NB4 (cell line): Measurements from ENCODE around the gene ME3.

Experiments used
- POLR2A ChIP-seq: IDR thresholded peaks from 2 replicates; pipeline ENCODE4 v1.6.1; 2011; ENCODE audit warnings: mild to moderate bottlenecking; ENCODE audit not compliant: insufficient read length; ENCODE audit errors: extremely low read depth
- TF ChIP-seq, protein P1 (sequence below): IDR thresholded peaks from one replicate; pipeline ENCODE4 v1.5.1; 2012; ENCODE audit warnings: low read depth, low read length
- TF ChIP-seq, protein P2 (sequence below): IDR thresholded peaks from 2 replicates; pipeline ENCODE4 v1.6.1; 2011; ENCODE audit warnings: low read depth, low read length

DNA sequence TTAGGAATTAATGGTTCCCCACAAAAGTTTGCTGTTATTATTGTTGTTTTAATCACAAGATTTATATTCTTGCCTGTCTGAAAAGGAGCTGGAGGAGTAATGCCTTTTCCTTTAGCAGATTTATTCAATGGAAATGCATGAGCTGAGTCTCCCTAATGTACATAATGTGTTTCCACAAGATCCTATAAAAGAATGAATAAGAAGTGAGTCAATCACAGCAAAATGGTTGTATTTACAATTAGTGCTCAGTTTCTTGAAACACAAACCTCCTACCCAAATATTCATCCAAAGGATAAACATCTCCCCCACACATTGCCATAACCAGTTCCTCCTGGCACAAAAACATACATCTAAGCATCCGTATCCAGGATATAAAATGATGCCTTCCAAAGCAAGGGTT is 33.3 kb downstream of the ME3 start:
- TF ChIP-seq, protein P1, sequence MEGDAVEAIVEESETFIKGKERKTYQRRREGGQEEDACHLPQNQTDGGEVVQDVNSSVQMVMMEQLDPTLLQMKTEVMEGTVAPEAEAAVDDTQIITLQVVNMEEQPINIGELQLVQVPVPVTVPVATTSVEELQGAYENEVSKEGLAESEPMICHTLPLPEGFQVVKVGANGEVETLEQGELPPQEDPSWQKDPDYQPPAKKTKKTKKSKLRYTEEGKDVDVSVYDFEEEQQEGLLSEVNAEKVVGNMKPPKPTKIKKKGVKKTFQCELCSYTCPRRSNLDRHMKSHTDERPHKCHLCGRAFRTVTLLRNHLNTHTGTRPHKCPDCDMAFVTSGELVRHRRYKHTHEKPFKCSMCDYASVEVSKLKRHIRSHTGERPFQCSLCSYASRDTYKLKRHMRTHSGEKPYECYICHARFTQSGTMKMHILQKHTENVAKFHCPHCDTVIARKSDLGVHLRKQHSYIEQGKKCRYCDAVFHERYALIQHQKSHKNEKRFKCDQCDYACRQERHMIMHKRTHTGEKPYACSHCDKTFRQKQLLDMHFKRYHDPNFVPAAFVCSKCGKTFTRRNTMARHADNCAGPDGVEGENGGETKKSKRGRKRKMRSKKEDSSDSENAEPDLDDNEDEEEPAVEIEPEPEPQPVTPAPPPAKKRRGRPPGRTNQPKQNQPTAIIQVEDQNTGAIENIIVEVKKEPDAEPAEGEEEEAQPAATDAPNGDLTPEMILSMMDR = no peak
- TF ChIP-seq, protein P2, sequence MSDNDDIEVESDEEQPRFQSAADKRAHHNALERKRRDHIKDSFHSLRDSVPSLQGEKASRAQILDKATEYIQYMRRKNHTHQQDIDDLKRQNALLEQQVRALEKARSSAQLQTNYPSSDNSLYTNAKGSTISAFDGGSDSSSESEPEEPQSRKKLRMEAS = no peak
- TF ChIP-seq POLR2A = no peak
